Measurements from ENCODE around the gene TUBB1.

DNA sequence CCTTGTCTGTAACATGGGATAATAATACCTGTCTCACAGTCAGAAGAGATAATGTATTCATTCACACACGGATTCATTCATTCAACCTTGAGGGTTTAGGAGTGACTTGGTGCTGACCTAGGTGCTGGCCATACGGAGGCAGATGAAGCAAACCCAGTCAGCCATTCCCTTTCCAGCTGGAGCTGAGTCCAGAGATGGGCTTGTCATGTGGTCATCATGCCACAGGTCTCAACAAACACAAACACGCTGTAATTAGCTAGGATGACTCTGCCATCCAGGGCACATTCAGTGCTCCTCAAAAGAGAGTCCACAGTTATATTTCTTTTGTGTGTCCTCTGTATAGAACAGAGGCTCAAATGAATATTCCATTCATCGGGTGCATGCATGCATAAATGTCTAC is 42.9 kb downstream of the TUBB1 start:
- TF ChIP-seq EP300 (IDR thresholded peaks at IDR 0.05): no peak
- no peak for TF ChIP-seq POLR2A (IDR thresholded peaks at IDR 0.05; ENCODE audit: low read depth)
- TF ChIP-seq, protein P1, sequence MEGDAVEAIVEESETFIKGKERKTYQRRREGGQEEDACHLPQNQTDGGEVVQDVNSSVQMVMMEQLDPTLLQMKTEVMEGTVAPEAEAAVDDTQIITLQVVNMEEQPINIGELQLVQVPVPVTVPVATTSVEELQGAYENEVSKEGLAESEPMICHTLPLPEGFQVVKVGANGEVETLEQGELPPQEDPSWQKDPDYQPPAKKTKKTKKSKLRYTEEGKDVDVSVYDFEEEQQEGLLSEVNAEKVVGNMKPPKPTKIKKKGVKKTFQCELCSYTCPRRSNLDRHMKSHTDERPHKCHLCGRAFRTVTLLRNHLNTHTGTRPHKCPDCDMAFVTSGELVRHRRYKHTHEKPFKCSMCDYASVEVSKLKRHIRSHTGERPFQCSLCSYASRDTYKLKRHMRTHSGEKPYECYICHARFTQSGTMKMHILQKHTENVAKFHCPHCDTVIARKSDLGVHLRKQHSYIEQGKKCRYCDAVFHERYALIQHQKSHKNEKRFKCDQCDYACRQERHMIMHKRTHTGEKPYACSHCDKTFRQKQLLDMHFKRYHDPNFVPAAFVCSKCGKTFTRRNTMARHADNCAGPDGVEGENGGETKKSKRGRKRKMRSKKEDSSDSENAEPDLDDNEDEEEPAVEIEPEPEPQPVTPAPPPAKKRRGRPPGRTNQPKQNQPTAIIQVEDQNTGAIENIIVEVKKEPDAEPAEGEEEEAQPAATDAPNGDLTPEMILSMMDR (IDR thresholded peaks at IDR 0.05): no peak
